Measurements from ENCODE around the gene BTBD6. TPM values are rescaled to one million over a fixed set of nuclear protein-coding genes. Genes with fewer than 3 reads are reported as not detected.

BTBD6 gene
- total and polyA plus RNA-seq, 8 donors: 32.7 to 52.6 (median 41.2) TPM

GRCh38 chr14:105240811-105241576 is 7.3 kb upstream of the BTBD6 start:
- intact Hi-C loops (cut with DNase I): no loop called here
- Histone ChIP-seq H3K27me3 (no peaks in the 10 kb centered on the region), H3K27ac (no peak overlapping the region), H3K4me3 (no peak overlapping the region), H3K9me3 (no peaks in the 10 kb centered on the region), H3K4me1 (no peaks in the 10 kb centered on the region), H3K36me3 (peaks cover 0 to 14% of the 10 kb centered on the region in 2 donors)
- DNase-seq (peak in 1 of 4 donors; percentile 67), ATAC-seq (no peak)
- TF ChIP-seq CTCF (IDR thresholded peaks at IDR 0.05): no peak

- Histone ChIP-seq H3K36me3 (peaks cover 0 to 14% of the 10 kb centered on the region in 2 donors), H3K4me1 (no peaks in the 10 kb centered on the region), H3K27me3 (no peaks in the 10 kb centered on the region), H3K9me3 (no peaks in the 10 kb centered on the region), H3K4me3 (no peak overlapping the region), H3K27ac (no peak overlapping the region)
- peak in 1 of 4 donors; percentile 77 for DNase-seq
- intact Hi-C loops (cut with DNase I): no loop called here
- ATAC-seq: no peak
- no peak for TF ChIP-seq CTCF (IDR thresholded peaks at IDR 0.05)
Observed at GRCh38 chr14:105241641-105242040, 6.7 kb upstream of the BTBD6 start.

GRCh38 chr14:105244334-105244733 is 4.0 kb upstream of the BTBD6 start:
- ATAC-seq (no peak), DNase-seq (peak in 1 of 4 donors; percentile 39)
- Histone ChIP-seq H3K4me1 (peaks cover 8 to 17% of the 10 kb centered on the region in 2 donors), H3K36me3 (peaks cover 0 to 14% of the 10 kb centered on the region in 2 donors), H3K27ac (no peak overlapping the region), H3K4me3 (no peak overlapping the region), H3K9me3 (no peaks in the 10 kb centered on the region), H3K27me3 (no peaks in the 10 kb centered on the region)
- no peak for TF ChIP-seq CTCF (IDR thresholded peaks at IDR 0.05)
- intact Hi-C loops (cut with DNase I): no loop called here

GRCh38 chr14:105247026-105247425 is 1.3 kb upstream of the BTBD6 start:
- no peaks in the 10 kb centered on the region for H3K27me3 ChIP-seq
- H3K4me3 ChIP-seq: no peak overlapping the region
- H3K36me3 ChIP-seq: peaks cover 0 to 25% of the 10 kb centered on the region in 2 donors
- TF ChIP-seq CTCF (IDR thresholded peaks at IDR 0.05): no peak
- ATAC-seq (no peak), DNase-seq (peak in 1 of 4 donors; percentile 45)
- no peaks in the 10 kb centered on the region for H3K9me3 ChIP-seq
- peaks cover 8 to 30% of the 10 kb centered on the region in 2 donors for H3K4me1 ChIP-seq
- no peak overlapping the region for H3K27ac ChIP-seq
- intact Hi-C loops (cut with DNase I): no loop called here

GRCh38 chr14:105247715-105248367 is 492 bp upstream of the BTBD6 start:
- no peaks in the 10 kb centered on the region for H3K9me3 ChIP-seq
- H3K36me3 ChIP-seq: peaks cover 0 to 33% of the 10 kb centered on the region in 2 donors
- no peak for TF ChIP-seq CTCF (IDR thresholded peaks at IDR 0.05)
- H3K27ac ChIP-seq: peak overlapping the region; percentile 73 to 83
- intact Hi-C loops (cut with DNase I): no loop called here
- H3K4me3 ChIP-seq: peak overlapping the region; percentile 56 to 59
- peak in 1 of 4 donors; percentile 78 for DNase-seq
- no peaks in the 10 kb centered on the region for H3K27me3 ChIP-seq
- peak; percentile 41 for ATAC-seq
- peaks cover 8 to 30% of the 10 kb centered on the region in 2 donors for H3K4me1 ChIP-seq

All from left lung (tissue), 10 donors.